ENCODE results near the gene SLC38A10. TPM values are rescaled to one million over a fixed set of nuclear protein-coding genes. Genes with fewer than 3 reads are reported as not detected.
A peak's percentile ranks its signal among the peaks of the same experiment; 100 is the strongest.

The SLC38A10 gene
- total RNA-seq, 3 donors from 2014 or later (not counting 1 experiment from before 2014, with no cell fraction given) = 72.2 to 104 (median 90.5) TPM

DNA sequence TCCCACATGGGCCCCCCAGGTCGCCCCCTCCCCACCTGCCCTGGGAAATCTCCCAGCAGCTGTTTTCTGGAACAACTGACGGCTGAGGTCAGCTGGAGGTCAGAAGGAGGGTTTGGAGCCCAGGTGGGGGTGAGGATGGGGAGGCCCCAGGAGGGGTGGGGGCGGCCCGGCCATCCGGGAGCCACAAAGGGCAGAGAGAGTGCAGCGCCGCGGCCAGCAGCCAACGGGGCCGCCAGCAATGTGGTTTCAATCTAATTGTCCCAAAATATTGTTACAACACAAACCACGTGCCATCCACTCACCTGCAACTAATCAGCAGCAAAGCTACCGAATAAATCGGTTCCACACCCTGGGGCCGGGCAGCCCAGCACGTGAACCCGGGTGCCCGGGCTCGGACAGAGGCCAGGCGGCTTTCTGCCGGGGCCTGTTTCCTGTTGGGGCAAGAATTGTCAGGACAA, 28.3 kb upstream of the SLC38A10 start:
- ATAC-seq = no peak
- Mint-ChIP-seq H3K9me3 (no peaks in the 10 kb centered on the region), H3K4me3 (no peak overlapping the region), H3K36me3 (no peaks in the 10 kb centered on the region), H3K27me3 (ENCODE audit: low read depth in 2 of 2) (peaks cover 0 to 9% of the 10 kb centered on the region in 2 donors), H3K27ac (no peak overlapping the region), H3K4me1 (no peaks in the 10 kb centered on the region)
- Histone ChIP-seq H3K27me3 (ENCODE audit: control insufficient read depth, insufficient read depth, low read length) (no peaks in the 10 kb centered on the region), H3K4me1 (ENCODE audit: control insufficient read depth, insufficient read depth, low read length) (peaks cover 32% of the 10 kb centered on the region), H3K9me3 (ENCODE audit: control insufficient read depth, insufficient read depth, low read length) (no peaks in the 10 kb centered on the region), H3K4me3 (ENCODE audit: low read length) (no peak overlapping the region), H3K27ac (ENCODE audit: low read length) (no peak overlapping the region), H3K36me3 (ENCODE audit: control insufficient read depth, insufficient read depth, low read length) (no peaks in the 10 kb centered on the region)
- TF ChIP-seq, protein P1, sequence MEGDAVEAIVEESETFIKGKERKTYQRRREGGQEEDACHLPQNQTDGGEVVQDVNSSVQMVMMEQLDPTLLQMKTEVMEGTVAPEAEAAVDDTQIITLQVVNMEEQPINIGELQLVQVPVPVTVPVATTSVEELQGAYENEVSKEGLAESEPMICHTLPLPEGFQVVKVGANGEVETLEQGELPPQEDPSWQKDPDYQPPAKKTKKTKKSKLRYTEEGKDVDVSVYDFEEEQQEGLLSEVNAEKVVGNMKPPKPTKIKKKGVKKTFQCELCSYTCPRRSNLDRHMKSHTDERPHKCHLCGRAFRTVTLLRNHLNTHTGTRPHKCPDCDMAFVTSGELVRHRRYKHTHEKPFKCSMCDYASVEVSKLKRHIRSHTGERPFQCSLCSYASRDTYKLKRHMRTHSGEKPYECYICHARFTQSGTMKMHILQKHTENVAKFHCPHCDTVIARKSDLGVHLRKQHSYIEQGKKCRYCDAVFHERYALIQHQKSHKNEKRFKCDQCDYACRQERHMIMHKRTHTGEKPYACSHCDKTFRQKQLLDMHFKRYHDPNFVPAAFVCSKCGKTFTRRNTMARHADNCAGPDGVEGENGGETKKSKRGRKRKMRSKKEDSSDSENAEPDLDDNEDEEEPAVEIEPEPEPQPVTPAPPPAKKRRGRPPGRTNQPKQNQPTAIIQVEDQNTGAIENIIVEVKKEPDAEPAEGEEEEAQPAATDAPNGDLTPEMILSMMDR (IDR thresholded peaks at IDR 0.05) = no peak
- intact Hi-C loops (cut with micrococcal nuclease) = no loop called here
- WGBS (ENCODE audit: insufficient coverage) = 68% methylated on average over 20 of the region's 20 CpGs
- no peak for DNase-seq

DNA sequence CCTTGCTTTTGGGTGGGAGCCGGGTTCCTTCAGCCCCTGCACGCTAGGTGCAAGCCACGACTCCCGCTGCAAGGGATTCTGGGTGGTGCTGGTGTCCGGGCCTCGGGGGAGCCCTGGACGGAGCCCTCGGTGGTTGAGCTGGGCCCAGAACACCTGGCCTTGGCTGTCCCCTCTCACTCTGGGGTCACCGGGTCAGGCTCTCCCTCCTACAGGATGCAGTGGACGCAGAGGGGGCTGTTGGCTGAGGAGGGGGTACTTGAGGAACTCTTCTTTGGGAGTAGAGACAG, 27.9 kb upstream of the SLC38A10 start:
- TF ChIP-seq, protein P1 (IDR thresholded peaks at IDR 0.05) = no peak
- Mint-ChIP-seq H3K27me3 (ENCODE audit: low read depth in 2 of 2) (peaks cover 0 to 9% of the 10 kb centered on the region in 2 donors), H3K27ac (no peak overlapping the region), H3K36me3 (no peaks in the 10 kb centered on the region), H3K4me1 (no peaks in the 10 kb centered on the region), H3K4me3 (no peak overlapping the region), H3K9me3 (no peaks in the 10 kb centered on the region)
- Histone ChIP-seq H3K4me1 (ENCODE audit: control insufficient read depth, insufficient read depth, low read length) (peaks cover 28% of the 10 kb centered on the region), H3K27me3 (ENCODE audit: control insufficient read depth, insufficient read depth, low read length) (no peaks in the 10 kb centered on the region), H3K4me3 (ENCODE audit: low read length) (no peak overlapping the region), H3K36me3 (ENCODE audit: control insufficient read depth, insufficient read depth, low read length) (no peaks in the 10 kb centered on the region), H3K9me3 (ENCODE audit: control insufficient read depth, insufficient read depth, low read length) (no peaks in the 10 kb centered on the region), H3K27ac (ENCODE audit: low read length) (no peak overlapping the region)
- intact Hi-C loops (cut with micrococcal nuclease) = no loop called here
- 91% methylated on average over 9 of the region's 10 CpGs for WGBS (ENCODE audit: insufficient coverage)
- no peak for ATAC-seq
- DNase-seq = no peak

DNA sequence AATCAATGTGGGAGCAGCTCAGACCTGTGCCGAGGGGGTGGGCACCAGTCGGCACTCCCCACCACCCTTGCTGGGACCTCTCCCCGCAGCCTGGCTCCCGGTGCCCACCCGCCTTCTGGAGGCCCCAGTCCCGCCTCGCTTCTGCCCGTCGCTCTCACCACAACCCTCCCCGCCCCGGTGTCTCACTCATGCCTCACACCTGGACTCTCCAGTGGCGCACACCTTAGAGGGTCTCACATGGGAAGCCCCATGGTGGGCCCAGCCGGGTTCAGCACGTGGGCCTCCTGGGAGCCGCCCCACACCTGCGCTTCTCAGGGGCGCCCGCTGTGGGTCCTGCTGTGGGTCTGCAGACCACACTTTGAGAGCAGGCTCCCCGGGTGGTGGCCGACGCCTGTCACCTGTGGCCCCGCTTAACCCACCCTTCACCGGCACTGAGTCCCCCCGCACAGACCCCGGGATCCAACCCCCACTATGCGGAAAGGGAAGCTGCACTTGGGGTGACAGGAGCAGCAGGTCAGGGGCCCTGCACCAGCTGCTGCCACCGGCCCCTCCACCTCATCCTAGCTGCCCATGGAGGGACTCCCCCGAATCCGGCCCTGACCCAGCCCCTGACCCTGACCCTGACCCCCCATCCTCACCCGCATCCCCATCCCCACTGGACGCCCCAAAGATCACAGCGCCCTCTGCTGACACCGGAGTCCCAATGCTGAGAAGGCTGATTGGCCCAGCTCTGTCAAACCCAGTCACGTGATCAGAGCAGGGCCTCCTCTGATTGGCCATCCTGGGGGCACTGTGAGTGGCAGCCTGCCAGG, 27.4 kb upstream of the SLC38A10 start:
- intact Hi-C loops (cut with micrococcal nuclease) = no loop called here

More for the DNA sequence above, 27.4 kb upstream of the SLC38A10 start:
- DNase-seq (peak in 1 of 2 donors; percentile 63), ATAC-seq (peak in 2 of 3 donors; percentile 66 to 74)
- TF ChIP-seq, protein P1 (IDR thresholded peaks at IDR 0.05) = no peak
- no peak overlapping the region for H3K27ac ChIP-seq (ENCODE audit: low read length)
- no peaks in the 10 kb centered on the region for H3K9me3 ChIP-seq (ENCODE audit: control insufficient read depth, insufficient read depth, low read length)
- H3K36me3 ChIP-seq (ENCODE audit: control insufficient read depth, insufficient read depth, low read length) = no peaks in the 10 kb centered on the region
- Mint-ChIP-seq H3K9me3 (no peaks in the 10 kb centered on the region), H3K36me3 (no peaks in the 10 kb centered on the region), H3K4me3 (no peak overlapping the region), H3K4me1 (no peaks in the 10 kb centered on the region), H3K27me3 (ENCODE audit: low read depth in 2 of 2) (peaks cover 0 to 9% of the 10 kb centered on the region in 2 donors), H3K27ac (no peak overlapping the region)
- H3K4me1 ChIP-seq (ENCODE audit: control insufficient read depth, insufficient read depth, low read length) = peaks cover 23% of the 10 kb centered on the region
- no peaks in the 10 kb centered on the region for H3K27me3 ChIP-seq (ENCODE audit: control insufficient read depth, insufficient read depth, low read length)
- 90% methylated on average over 34 of the region's 34 CpGs for WGBS (ENCODE audit: insufficient coverage)
- no peak overlapping the region for H3K4me3 ChIP-seq (ENCODE audit: low read length)

All from natural killer cell (primary cell).